Measurements from ENCODE around the gene PICK1.

DNA sequence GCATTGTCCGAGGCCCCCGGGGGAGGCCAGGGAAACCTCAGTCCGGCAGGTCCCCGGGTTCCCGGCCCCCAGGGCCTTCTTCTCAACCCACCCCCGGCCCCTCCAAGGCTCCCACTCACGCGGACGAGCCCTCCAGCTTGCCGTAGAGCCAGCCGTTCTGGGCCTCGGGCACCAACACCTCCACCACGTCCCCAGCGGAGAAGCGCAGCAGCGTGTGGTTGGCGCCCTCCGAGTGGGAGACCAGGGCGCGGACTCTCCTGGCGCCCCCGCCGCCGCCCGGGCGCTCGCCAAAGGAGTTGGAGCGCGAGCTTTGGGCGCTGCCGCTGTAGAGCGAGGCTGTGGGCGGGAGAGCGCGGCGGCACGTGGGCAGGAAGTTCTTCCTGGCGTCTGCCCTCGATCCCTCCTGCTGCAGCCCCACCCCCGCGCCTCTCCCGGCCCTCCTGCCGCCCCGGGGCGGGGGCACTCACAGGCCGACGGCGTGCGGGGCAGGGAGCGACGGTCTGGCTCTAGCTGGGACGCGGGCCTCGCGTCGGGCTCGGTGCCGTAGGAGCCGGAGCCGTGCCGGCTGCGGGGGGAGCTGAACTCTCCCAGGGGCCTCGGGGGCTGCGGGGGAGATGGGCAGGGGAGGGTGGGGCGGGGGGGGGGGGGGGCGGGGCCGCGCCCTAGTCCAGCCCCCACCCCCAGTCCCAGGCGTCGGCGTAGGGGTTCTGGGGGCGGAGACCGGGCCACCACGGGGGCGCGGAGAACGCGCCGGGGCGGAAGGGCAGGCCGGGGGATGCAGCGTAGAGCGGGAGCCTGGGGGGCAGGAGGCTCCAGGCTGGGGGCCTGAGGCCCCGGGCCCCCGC lies 31.6 kb downstream of the PICK1 start:
- TF ChIP-seq POLR2A (IDR thresholded peaks at IDR 0.05; ENCODE audit: low read depth, low read length) (no peak), TAF1 (IDR thresholded peaks at IDR 0.05; ENCODE audit: low read depth, low read length) (no peak), POLR2AphosphoS5 (IDR thresholded peaks at IDR 0.05; ENCODE audit: low read depth, low read length) (no peak), PAX5 (IDR thresholded peaks at IDR 0.05; ENCODE audit: insufficient read depth, low read length, severe bottlenecking) (no peak), SPI1 (IDR thresholded peaks at IDR 0.05; ENCODE audit: low read depth, low read length) (no peak), POU2F2 (IDR thresholded peaks at IDR 0.05; ENCODE audit: low read depth, low read length) (no peak)
